NOMO-1 (cell line): ENCODE data around the gene ZNF28.
"Not testable (repeated sequence)": the region's sequence is repeated elsewhere in the genome, so short reads cannot be mapped to it uniquely, and the experiment has no call there.

Experiments
- DNase-seq, 2 experiments: peaks; one replicate each; lab custom pipeline; 2025; ENCODE audit not compliant: unreplicated experiment in 2 of 2; lab: John Stamatoyannopoulos, UW

Gene ZNF28

GRCh38 chr19:52782864-52783263, 38.6 kb downstream of the ZNF28 start:
- DNase-seq, result not testable (repeated sequence)

DNA sequence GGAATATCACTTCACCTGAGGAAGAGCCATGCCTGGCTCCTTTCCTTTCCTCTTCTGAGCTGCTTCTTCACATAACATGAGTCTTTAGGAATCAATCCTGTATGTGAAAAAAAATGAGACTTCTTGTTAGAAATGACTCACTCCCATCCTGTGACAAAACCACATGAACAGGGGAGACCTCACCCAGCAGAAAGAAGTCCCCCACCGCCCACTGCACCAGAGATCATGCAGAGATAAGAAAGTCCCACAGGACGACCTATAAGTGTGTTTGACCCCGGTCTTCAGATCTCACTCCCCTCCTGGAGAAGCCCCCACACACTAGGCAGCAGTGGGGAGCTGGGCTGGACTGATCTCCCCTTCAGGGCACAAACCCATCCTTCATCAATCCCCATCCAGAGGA, 42.6 kb downstream of the ZNF28 start:
- no peak for DNase-seq

- DNase-seq, result not testable (repeated sequence)
These were observed 65.0 kb downstream of the ZNF28 start for GRCh38 chr19:52756447-52756846.

- DNase-seq, result no peak
These were observed 71.7 kb downstream of the ZNF28 start for GRCh38 chr19:52749780-52750179.

DNA sequence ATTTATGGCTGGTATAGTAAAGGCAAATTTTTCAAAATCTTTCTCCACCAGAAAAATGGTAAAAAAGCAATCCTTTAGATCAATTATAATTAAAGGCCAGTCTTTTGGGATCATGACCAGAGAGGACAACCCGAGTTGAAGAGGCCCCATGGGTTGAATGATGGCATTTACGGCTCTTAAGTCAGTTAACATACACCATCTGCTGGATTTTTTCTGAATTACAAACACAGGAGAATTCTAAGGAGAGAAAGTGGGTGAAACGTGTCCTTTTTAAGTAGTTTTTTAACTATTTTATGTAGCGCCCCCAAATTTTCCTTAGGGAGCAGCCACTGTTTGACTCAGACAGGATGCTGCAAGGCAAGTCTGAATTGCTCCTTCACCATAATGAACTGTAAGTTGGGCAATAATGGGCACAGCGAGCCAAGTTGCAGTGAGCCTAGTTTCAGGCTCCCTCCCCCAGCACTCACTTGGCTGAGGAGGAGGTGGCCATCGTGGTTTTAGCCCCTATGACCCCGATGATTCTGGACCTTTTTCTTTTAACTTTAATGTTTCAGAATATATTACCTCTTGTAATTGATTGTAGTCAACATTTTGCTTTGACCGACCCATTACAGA, 73.0 kb downstream of the ZNF28 start:
- no peak for DNase-seq
